Peyer's patch (tissue), 4 donors: ENCODE results near the gene CCNYL1. TPM values are rescaled to one million over a fixed set of nuclear protein-coding genes. Genes with fewer than 3 reads are reported as not detected.

Source experiments
- DNase-seq, 3 donors: peaks; one replicate each; pipeline ENCODE4 v3.0.0-alpha.2; 2017 to 2019
- H3K27ac ChIP-seq, 4 donors: fragments of 200-600 bp; sonication (generic); one replicate each; pipeline ENCODE4 v1.5.1; 2016 to 2019
- H3K27me3 ChIP-seq, 2 donors: fragments of 200-600 bp; sonication (generic); one replicate each; pipeline ENCODE4 v1.5.1; 2019
- H3K36me3 ChIP-seq, 3 donors: fragments of 200-600 bp; sonication (generic); one replicate each; pipeline ENCODE4 v1.5.1; 2016 to 2019
- H3K4me1 ChIP-seq, 4 donors: fragments of 200-600 bp; sonication (generic); one replicate each; pipeline ENCODE4 v1.5.1; 2016 to 2019
- H3K4me3 ChIP-seq, 4 donors: fragments of 200-600 bp; sonication (generic); 1 replicate in 3 of 4; 2 replicates in 1 of 4; pipeline ENCODE4 v1.5.1; 2016 to 2019; ENCODE audit warnings: mild to moderate bottlenecking in 1 of 4
- H3K9me3 ChIP-seq, 4 donors: fragments of 200-600 bp; sonication (generic); one replicate each; pipeline ENCODE4 v1.5.1; 2016 to 2019; ENCODE audit warnings: mild to moderate bottlenecking in 1 of 4
- CTCF ChIP-seq, 6 experiments: fragments of 450-650 bp in 4 of 6; fragments of 200-600 bp in 2 of 6; sonication (generic) in 1 of 6; IDR thresholded peaks; one replicate each; pipeline ENCODE4 v1.5.1; 2017 to 2019; ENCODE audit warnings: antibody characterized with exemption in 6 of 6, mild to moderate bottlenecking in 3 of 6, moderate library complexity in 1 of 6
- POLR2A ChIP-seq, 2 donors: fragments of 450-650 bp; IDR thresholded peaks; one replicate each; pipeline ENCODE4 v1.5.1; 2017; ENCODE audit warnings: antibody characterized with exemption in 2 of 2, mild to moderate bottlenecking in 2 of 2, moderate library complexity in 2 of 2
- total RNA-seq, 4 donors: library from RNA; depleted of rRNA; stranded (reverse); fragments of >200 nt; gene quantifications; one replicate each; pipeline ENCODE4 v1.1.0, GENCODE V29; 2016

The CCNYL1 gene
- total RNA-seq, 4 donors from 2014 or later = 11.6 to 22.6 (median 18.4) TPM

- no peak for DNase-seq
- TF ChIP-seq POLR2A (IDR thresholded peaks at IDR 0.05) (no peak), CTCF (IDR thresholded peaks at IDR 0.05) (no peak)
- Histone ChIP-seq H3K36me3 (no peaks in the 10 kb centered on the region), H3K4me1 (no peaks in the 10 kb centered on the region), H3K27me3 (no peaks in the 10 kb centered on the region), H3K9me3 (no peaks in the 10 kb centered on the region), H3K4me3 (no peak overlapping the region), H3K27ac (no peak overlapping the region)
These were observed 13.1 kb upstream of the CCNYL1 start for GRCh38 chr2:207698301-207698700.

- no peak for TF ChIP-seq CTCF (IDR thresholded peaks at IDR 0.05)
- no peak for TF ChIP-seq POLR2A (IDR thresholded peaks at IDR 0.05)
- DNase-seq = no peak
- Histone ChIP-seq H3K27ac (no peak overlapping the region), H3K27me3 (no peaks in the 10 kb centered on the region), H3K9me3 (no peaks in the 10 kb centered on the region), H3K4me3 (no peak overlapping the region), H3K4me1 (no peaks in the 10 kb centered on the region), H3K36me3 (no peaks in the 10 kb centered on the region)
These were observed 7.4 kb upstream of the CCNYL1 start for GRCh38 chr2:207704078-207704477.

- no peaks in the 10 kb centered on the region for H3K9me3 ChIP-seq
These were observed 6.8 kb upstream of the CCNYL1 start for GRCh38 chr2:207704671-207705070.

GRCh38 chr2:207706936-207707860 lies 4.2 kb upstream of the CCNYL1 start:
- no peak for DNase-seq
- H3K27ac ChIP-seq = no peak overlapping the region
- TF ChIP-seq POLR2A (IDR thresholded peaks at IDR 0.05) = no peak
- TF ChIP-seq CTCF (IDR thresholded peaks at IDR 0.05) = no peak
- H3K9me3 ChIP-seq = no peaks in the 10 kb centered on the region
- peaks cover 0 to 5% (median 2%) of the 10 kb centered on the region in 4 donors for H3K4me1 ChIP-seq
- H3K36me3 ChIP-seq = no peaks in the 10 kb centered on the region
- H3K27me3 ChIP-seq = no peaks in the 10 kb centered on the region
- H3K4me3 ChIP-seq = no peak overlapping the region

More at GRCh38 chr2:207704671-207705070, 6.8 kb upstream of the CCNYL1 start:
- Histone ChIP-seq H3K4me1 (no peaks in the 10 kb centered on the region), H3K4me3 (no peak overlapping the region), H3K27me3 (no peaks in the 10 kb centered on the region), H3K36me3 (no peaks in the 10 kb centered on the region), H3K27ac (no peak overlapping the region)
- no peak for DNase-seq
- TF ChIP-seq POLR2A (IDR thresholded peaks at IDR 0.05) (no peak), CTCF (IDR thresholded peaks at IDR 0.05) (no peak)

- Histone ChIP-seq H3K27ac (peak overlapping the region; percentile 83 to 99 (median 91)), H3K27me3 (no peaks in the 10 kb centered on the region), H3K36me3 (no peaks in the 10 kb centered on the region), H3K4me3 (peak overlapping the region; percentile 66 to 94 (median 88)), H3K4me1 (peaks cover 0 to 16% (median 4%) of the 10 kb centered on the region in 4 donors), H3K9me3 (no peaks in the 10 kb centered on the region)
- peak; percentile 53 to 78 (median 76) for DNase-seq
- TF ChIP-seq CTCF (IDR thresholded peaks at IDR 0.05) = no peak
- TF ChIP-seq POLR2A (IDR thresholded peaks at IDR 0.05) = peak; percentile 11 to 32
These were observed 500 bp downstream of the CCNYL1 start for GRCh38 chr2:207711750-207712530.
